ENCODE measurements around the gene FGF8. TPM values are rescaled to one million over a fixed set of nuclear protein-coding genes. Genes with fewer than 3 reads are reported as not detected.

Gene FGF8
- total RNA-seq, 4 donors from 2014 or later, result not detected

- Histone ChIP-seq H3K27me3 (no peaks in the 10 kb centered on the region), H3K9me3 (no peaks in the 10 kb centered on the region), H3K27ac (peak overlapping the region; percentile 93 to 100 (median 96)), H3K4me1 (peaks cover 38 to 39% of the 10 kb centered on the region in 2 donors), H3K4me3 (peak overlapping the region; percentile 82 to 99 (median 98)), H3K36me3 (peaks cover 0 to 3% of the 10 kb centered on the region in 2 donors)
- intact Hi-C loops (cut with DNase I; ENCODE audit: low total_unique reads) (loop anchor here (1.0 to 10.0 kb wide), 7 partner anchors 35 to 1283 kb away; partner anchors contain the start of genes ACTR1A, BTRC, HIF1AN and HPS6), in situ Hi-C loops (cut with MboI; ENCODE audit: low sequenced_read_pairs in 4 of 4) (no loop called here)
- ATAC-seq, result peak; percentile 45 to 64
- no peak for TF ChIP-seq CTCF (IDR thresholded peaks at IDR 0.05 in 4 of 5, conservative IDR thresholded peaks at IDR 0.05 in 1 of 5)
- TF ChIP-seq POLR2A (IDR thresholded peaks at IDR 0.05), result peak; percentile 22 to 30
- peak; percentile 84 to 89 for DNase-seq
These were observed 41.6 kb upstream of the FGF8 start for GRCh38 chr10:101817337-101818118.

GRCh38 chr10:101816913-101817336 lies 41.0 kb upstream of the FGF8 start:
- H3K36me3 ChIP-seq, result peaks cover 0 to 5% of the 10 kb centered on the region in 2 donors
- H3K27me3 ChIP-seq, result no peaks in the 10 kb centered on the region
- H3K27ac ChIP-seq, result peak overlapping the region; percentile 93 to 100 (median 96)
- intact Hi-C loops (cut with DNase I; ENCODE audit: low total_unique reads), result loop anchor here (5.0 to 10.0 kb wide), 4 partner anchors 300 to 1282 kb away; partner anchors contain the start of genes ACTR1A, BTRC, HIF1AN and SUFU
- in situ Hi-C loops (cut with MboI; ENCODE audit: low sequenced_read_pairs in 4 of 4), result no loop called here
- H3K9me3 ChIP-seq, result no peaks in the 10 kb centered on the region
- TF ChIP-seq CTCF (IDR thresholded peaks at IDR 0.05 in 4 of 5, conservative IDR thresholded peaks at IDR 0.05 in 1 of 5) (no peak), POLR2A (IDR thresholded peaks at IDR 0.05) (no peak)
- DNase-seq (no peak), ATAC-seq (no peak)
- peaks cover 40 to 42% of the 10 kb centered on the region in 2 donors for H3K4me1 ChIP-seq
- H3K4me3 ChIP-seq, result peak overlapping the region; percentile 82 to 99 (median 98)

- Histone ChIP-seq H3K9me3 (no peaks in the 10 kb centered on the region), H3K27ac (peak overlapping the region in 3 of 4 donors; percentile 93 to 100 (median 99)), H3K36me3 (peaks cover 0 to 5% of the 10 kb centered on the region in 2 donors), H3K4me1 (peaks cover 40 to 44% of the 10 kb centered on the region in 2 donors), H3K4me3 (peak overlapping the region; percentile 82 to 99 (median 98)), H3K27me3 (no peaks in the 10 kb centered on the region)
- in situ Hi-C loops (cut with MboI; ENCODE audit: low sequenced_read_pairs in 4 of 4) (no loop called here), intact Hi-C loops (cut with DNase I; ENCODE audit: low total_unique reads) (loop anchor here (5.0 to 10.0 kb wide), 4 partner anchors 301 to 1282 kb away; partner anchors contain the start of genes ACTR1A, BTRC, HIF1AN and SUFU)
- TF ChIP-seq POLR2A (IDR thresholded peaks at IDR 0.05) (no peak), CTCF (IDR thresholded peaks at IDR 0.05 in 4 of 5, conservative IDR thresholded peaks at IDR 0.05 in 1 of 5) (no peak)
- DNase-seq, result no peak
- ATAC-seq, result no peak
These were observed 40.5 kb upstream of the FGF8 start for GRCh38 chr10:101816376-101816775.

GRCh38 chr10:101814466-101815071 lies 38.7 kb upstream of the FGF8 start:
- Histone ChIP-seq H3K36me3 (peaks cover 0 to 16% of the 10 kb centered on the region in 2 donors), H3K27me3 (no peaks in the 10 kb centered on the region), H3K9me3 (no peaks in the 10 kb centered on the region), H3K4me1 (peaks cover 39 to 44% of the 10 kb centered on the region in 2 donors), H3K27ac (peak overlapping the region in 2 of 4 donors; percentile 1 to 39), H3K4me3 (peak overlapping the region; percentile 82 to 99 (median 98))
- TF ChIP-seq POLR2A (IDR thresholded peaks at IDR 0.05), result no peak
- TF ChIP-seq CTCF (IDR thresholded peaks at IDR 0.05 in 4 of 5, conservative IDR thresholded peaks at IDR 0.05 in 1 of 5), result no peak
- intact Hi-C loops (cut with DNase I; ENCODE audit: low total_unique reads), result loop anchor here (5.0 to 10.0 kb wide), 4 partner anchors 303 to 1280 kb away; partner anchors contain the start of genes ACTR1A, BTRC, HIF1AN and SUFU
- in situ Hi-C loops (cut with MboI; ENCODE audit: low sequenced_read_pairs in 4 of 4), result no loop called here
- DNase-seq (no peak), ATAC-seq (no peak)

Data from gastrocnemius medialis (tissue), 4 donors.